Activated CD8-positive, alpha-beta T cell treated with anti-CD3 and anti-CD28 coated beads for 36 hours (primary cell): ENCODE data around the gene EYS. TPM values are rescaled to one million over a fixed set of nuclear protein-coding genes. Genes with fewer than 3 reads are reported as not detected.

ENCODE experiments used
- ATAC-seq: fragments of 200-7000 bp; cut with Tn5 transposase; one replicate; pipeline ENCODE4 v1.10.0; 2021; ENCODE audit warnings: mild to moderate bottlenecking, moderate library complexity
- CTCF ChIA-PET: fragments of 350-600 bp; sonication (Branson Sonifier 250); formaldehyde crosslinking; loops from one replicate; lab custom pipeline; 2021; ENCODE audit warnings: antibody characterized with exemption; lab: Charles Lee
- POLR2A ChIA-PET: fragments of 350-600 bp; sonication (Branson Sonifier 250); formaldehyde crosslinking; loops from one replicate; lab custom pipeline; 2021; ENCODE audit warnings: antibody characterized with exemption; lab: Charles Lee
- DNase-seq: peaks from one replicate; pipeline ENCODE4 v3.0.0-alpha.2; 2020
- H3K27ac Mint-ChIP-seq: one replicate; pipeline ENCODE4 v1.8.0; 2021; ENCODE audit warnings: mild to moderate bottlenecking, mixed read lengths
- H3K27me3 Mint-ChIP-seq: one replicate; pipeline ENCODE4 v1.8.0; 2021; ENCODE audit warnings: mixed read lengths
- H3K36me3 Mint-ChIP-seq: one replicate; pipeline ENCODE4 v1.8.0; 2021; ENCODE audit warnings: low read depth, mixed read lengths
- H3K4me1 Mint-ChIP-seq: one replicate; pipeline ENCODE4 v1.8.0; 2021; ENCODE audit warnings: low read depth, mixed read lengths
- H3K4me3 Mint-ChIP-seq: one replicate; pipeline ENCODE4 v1.8.0; 2021; ENCODE audit warnings: mild to moderate bottlenecking, moderate library complexity, mixed read lengths
- H3K9me3 Mint-ChIP-seq: one replicate; pipeline ENCODE4 v1.8.0; 2021; ENCODE audit warnings: mixed read lengths
- CTCF ChIP-seq: fragments of 200-600 bp; IDR thresholded peaks from one replicate; pipeline ENCODE4 v1.8.0; 2022; ENCODE audit warnings: antibody characterized with exemption, mild to moderate bottlenecking
- intact Hi-C: fragments of 100-400 bp; cut with micrococcal nuclease; formaldehyde crosslinking; loops from one replicate; pipeline ENCODE4 v1.10.0; 2022
- total RNA-seq, 2 experiments: library from RNA; stranded (reverse); gene quantifications; one replicate each; pipeline ENCODE4 v1.2.3, GENCODE V29; 2021

The EYS gene
- total RNA-seq, 2 experiments from 2014 or later = not detected

GRCh38 chr6:65091561-65091960, 615.5 kb downstream of the EYS start:
- intact Hi-C loops = no loop called here
- TF ChIP-seq CTCF = no peak
- H3K9me3 Mint-ChIP-seq = peaks cover 14% of the 10 kb centered on the region
- no peak overlapping the region for H3K4me3 Mint-ChIP-seq
- CTCF ChIA-PET = no interaction called here
- no peak for ATAC-seq
- H3K27ac Mint-ChIP-seq = no peak overlapping the region
- no peaks in the 10 kb centered on the region for H3K4me1 Mint-ChIP-seq
- H3K36me3 Mint-ChIP-seq = no peaks in the 10 kb centered on the region
- no peaks in the 10 kb centered on the region for H3K27me3 Mint-ChIP-seq
- POLR2A ChIA-PET = no interaction called here
- DNase-seq = no peak

GRCh38 chr6:65088575-65088974, 618.5 kb downstream of the EYS start:
- POLR2A ChIA-PET = no interaction called here
- no peak for DNase-seq
- no peaks in the 10 kb centered on the region for H3K36me3 Mint-ChIP-seq

GRCh38 chr6:65081756-65082155, 625.3 kb downstream of the EYS start:
- Mint-ChIP-seq H3K27me3 (no peaks in the 10 kb centered on the region), H3K4me1 (no peaks in the 10 kb centered on the region), H3K4me3 (no peak overlapping the region), H3K36me3 (no peaks in the 10 kb centered on the region), H3K27ac (no peak overlapping the region), H3K9me3 (peaks cover 7% of the 10 kb centered on the region)
- intact Hi-C loops = no loop called here
- DNase-seq (no peak), ATAC-seq (no peak)
- TF ChIP-seq CTCF = no peak
- POLR2A ChIA-PET = no interaction called here
- CTCF ChIA-PET = no interaction called here

More at GRCh38 chr6:65088575-65088974, 618.5 kb downstream of the EYS start:
- no peak for TF ChIP-seq CTCF
- H3K9me3 Mint-ChIP-seq = peaks cover 16% of the 10 kb centered on the region
- H3K27me3 Mint-ChIP-seq = no peaks in the 10 kb centered on the region
- intact Hi-C loops = no loop called here
- CTCF ChIA-PET = no interaction called here
- no peak overlapping the region for H3K27ac Mint-ChIP-seq
- ATAC-seq = no peak
- H3K4me3 Mint-ChIP-seq = no peak overlapping the region
- H3K4me1 Mint-ChIP-seq = no peaks in the 10 kb centered on the region

- no peaks in the 10 kb centered on the region for H3K4me1 Mint-ChIP-seq
- POLR2A ChIA-PET = no interaction called here
These were observed 631.3 kb downstream of the EYS start for GRCh38 chr6:65075705-65076230.

GRCh38 chr6:65072500-65072899, 634.5 kb downstream of the EYS start:
- no peaks in the 10 kb centered on the region for H3K27me3 Mint-ChIP-seq
- DNase-seq (no peak), ATAC-seq (no peak)
- TF ChIP-seq CTCF = no peak
- H3K4me3 Mint-ChIP-seq = no peak overlapping the region
- intact Hi-C loops = no loop called here
- ChIA-PET CTCF (no interaction called here), POLR2A (no interaction called here)
- no peaks in the 10 kb centered on the region for H3K36me3 Mint-ChIP-seq
- no peak overlapping the region for H3K27ac Mint-ChIP-seq
- H3K9me3 Mint-ChIP-seq = peaks cover 18% of the 10 kb centered on the region
- H3K4me1 Mint-ChIP-seq = no peaks in the 10 kb centered on the region

More at GRCh38 chr6:65075705-65076230, 631.3 kb downstream of the EYS start:
- no peaks in the 10 kb centered on the region for H3K27me3 Mint-ChIP-seq
- H3K36me3 Mint-ChIP-seq = no peaks in the 10 kb centered on the region
- H3K9me3 Mint-ChIP-seq = peaks cover 12% of the 10 kb centered on the region
- intact Hi-C loops = no loop called here
- DNase-seq (no peak), ATAC-seq (no peak)
- TF ChIP-seq CTCF = no peak
- H3K4me3 Mint-ChIP-seq = no peak overlapping the region
- H3K27ac Mint-ChIP-seq = no peak overlapping the region
- CTCF ChIA-PET = no interaction called here
